HG03097 (cell line): ENCODE data around the gene NUP42.
"Not testable (repeated sequence)": the region's sequence is repeated elsewhere in the genome, so short reads cannot be mapped to it uniquely, and the experiment has no call there.

Experiments
- ATAC-seq: cut with Tn5 transposase; IDR thresholded peaks from one replicate; pipeline ENCODE4 v1.9.1; 2021; ENCODE audit not compliant: unreplicated experiment, low FRiP score

Gene NUP42

DNA sequence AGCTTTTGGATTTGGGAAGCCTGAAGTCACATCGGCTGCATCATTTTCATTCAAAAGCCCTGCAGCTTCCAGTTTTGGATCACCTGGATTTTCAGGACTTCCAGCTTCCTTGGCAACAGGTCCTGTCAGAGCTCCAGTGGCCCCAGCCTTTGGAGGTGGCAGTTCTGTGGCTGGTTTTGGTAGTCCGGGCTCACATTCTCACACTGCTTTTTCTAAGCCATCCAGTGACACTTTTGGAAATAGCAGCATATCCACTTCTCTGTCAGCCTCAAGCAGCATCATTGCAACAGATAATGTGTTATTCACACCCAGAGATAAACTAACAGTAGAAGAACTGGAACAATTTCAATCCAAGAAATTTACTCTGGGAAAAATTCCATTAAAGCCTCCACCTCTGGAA is 18.5 kb downstream of the NUP42 start:
- ATAC-seq: no peak

DNA sequence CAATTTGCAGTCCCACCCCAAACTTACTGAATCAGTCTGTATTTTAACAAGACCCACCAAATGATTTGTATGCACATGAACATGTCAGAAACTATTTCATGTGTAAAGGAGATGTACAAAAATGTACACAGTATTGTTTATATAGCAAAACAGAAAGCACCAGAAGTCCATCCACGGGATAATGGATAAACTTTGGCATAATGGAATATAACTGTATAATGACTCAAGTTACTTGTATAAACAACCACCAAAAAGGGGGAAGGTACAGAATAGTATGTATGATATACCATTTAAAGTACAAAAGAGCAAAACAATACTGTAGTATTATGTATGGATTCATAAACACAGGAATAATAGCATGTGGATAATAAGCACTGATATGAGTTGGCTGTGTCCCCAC is 22.4 kb downstream of the NUP42 start:
- no peak for ATAC-seq

DNA sequence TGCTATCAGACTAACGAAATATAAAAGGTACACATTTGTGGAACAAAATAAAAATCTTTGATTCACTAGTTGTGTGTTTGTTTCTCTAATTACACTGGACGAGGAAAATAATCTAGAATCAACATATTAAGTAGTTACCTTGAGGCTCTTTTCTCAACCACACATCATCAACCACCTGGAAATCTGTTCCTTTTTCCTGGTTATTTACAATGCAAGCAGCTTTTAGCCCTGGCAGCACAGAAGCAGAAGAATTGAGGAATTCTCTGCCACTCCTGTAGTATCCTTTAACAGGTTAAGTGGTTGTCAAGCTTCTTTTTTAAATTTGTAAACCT is 23.7 kb downstream of the NUP42 start:
- no peak for ATAC-seq

DNA sequence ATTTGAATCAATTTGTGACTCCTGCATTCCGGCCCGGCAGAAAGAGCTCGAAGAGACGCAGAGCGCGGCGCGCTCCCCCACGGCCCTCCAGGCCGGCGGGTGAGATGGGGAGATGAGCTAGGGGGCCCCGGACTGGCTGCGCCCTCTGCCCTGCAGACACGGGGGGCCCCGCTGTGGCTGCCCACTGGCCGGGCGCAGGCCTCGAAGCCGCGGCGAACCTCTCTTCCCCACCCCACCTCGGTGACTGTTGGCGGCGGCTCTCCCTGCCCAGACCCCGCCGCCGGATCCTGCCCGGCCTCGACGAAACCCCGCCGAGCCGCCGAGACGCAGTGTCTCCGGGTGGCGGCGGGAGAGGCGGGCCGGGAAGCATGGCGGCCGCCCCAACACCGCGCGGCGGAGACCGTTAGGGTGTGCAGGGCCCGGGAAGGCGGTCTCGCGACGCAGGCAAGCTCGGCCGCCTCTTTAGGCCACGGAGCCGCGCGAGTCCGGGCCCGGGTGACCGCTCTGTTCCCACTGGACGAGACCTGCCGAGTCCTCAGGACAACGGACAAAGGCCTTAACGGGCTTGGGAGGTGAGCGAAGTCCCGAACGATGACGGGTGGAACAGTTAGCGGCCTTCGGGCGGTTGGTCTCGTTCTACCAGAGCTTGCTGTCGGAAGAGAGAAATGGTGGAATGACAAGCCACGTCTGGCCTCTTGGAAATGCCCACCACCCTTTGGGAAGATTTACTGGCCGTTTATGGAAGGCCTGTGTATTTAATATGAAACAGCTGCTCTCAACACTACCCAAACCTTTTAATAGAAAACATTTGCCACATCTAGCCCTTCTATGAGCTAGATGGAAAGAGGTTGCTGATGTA is 24.3 kb downstream of the NUP42 start:
- ATAC-seq: no peak

DNA sequence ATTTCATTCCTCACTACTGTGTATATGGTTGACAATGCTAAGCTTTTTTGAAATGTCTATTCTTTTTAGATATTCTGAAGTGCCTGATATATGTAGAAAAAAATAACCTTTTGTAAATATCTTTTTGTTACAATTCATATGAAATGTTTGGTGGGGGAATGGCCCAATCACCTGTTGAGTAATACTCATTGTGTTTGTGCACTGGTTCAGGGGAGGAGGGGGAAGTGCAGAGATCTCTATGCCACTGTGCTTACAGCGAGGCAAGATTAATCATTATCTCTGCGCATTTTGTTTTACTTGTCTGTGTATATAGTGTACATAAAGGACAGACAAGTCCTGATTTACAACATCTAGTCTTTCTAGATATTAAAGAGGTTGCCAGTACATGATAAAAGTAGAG is 25.2 kb downstream of the NUP42 start:
- no peak for ATAC-seq

DNA sequence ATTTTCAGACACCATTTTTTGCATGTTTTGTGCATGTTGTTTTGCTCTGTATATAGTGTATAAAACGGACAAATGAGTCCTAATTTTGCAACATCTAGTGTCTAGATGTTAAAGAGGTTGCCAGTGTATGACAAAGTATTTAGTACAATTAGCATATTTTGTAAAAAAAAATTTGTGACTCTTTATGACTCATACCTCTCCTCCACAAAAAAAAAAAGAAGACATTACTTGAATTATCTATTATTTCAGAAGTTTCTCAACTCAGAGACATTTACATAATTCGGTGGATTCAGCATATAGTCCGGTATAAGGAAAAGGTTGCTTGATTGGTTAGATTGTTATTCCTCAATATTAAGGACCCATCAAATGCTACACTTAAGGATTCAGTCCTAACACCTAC is 26.0 kb downstream of the NUP42 start:
- ATAC-seq: no peak

DNA sequence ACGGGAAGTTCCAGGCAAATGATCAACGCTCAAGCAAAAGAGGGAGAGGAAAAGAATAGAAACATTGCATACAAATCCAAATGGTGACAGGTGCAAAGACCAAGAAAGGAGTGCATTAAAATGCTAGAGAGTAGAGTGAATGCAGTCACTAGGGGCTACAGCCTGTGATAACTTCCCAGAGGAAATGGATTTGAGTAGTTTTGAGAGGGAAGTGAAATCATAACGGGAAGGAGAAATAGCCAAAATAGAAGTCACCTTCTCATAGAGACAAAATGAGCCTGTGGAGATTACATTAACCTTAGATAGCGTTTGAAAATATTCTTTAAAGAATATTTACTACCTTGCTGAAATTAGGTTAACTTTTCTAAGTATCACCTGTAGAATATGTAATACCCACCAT is 26.5 kb downstream of the NUP42 start:
- no peak for ATAC-seq

DNA sequence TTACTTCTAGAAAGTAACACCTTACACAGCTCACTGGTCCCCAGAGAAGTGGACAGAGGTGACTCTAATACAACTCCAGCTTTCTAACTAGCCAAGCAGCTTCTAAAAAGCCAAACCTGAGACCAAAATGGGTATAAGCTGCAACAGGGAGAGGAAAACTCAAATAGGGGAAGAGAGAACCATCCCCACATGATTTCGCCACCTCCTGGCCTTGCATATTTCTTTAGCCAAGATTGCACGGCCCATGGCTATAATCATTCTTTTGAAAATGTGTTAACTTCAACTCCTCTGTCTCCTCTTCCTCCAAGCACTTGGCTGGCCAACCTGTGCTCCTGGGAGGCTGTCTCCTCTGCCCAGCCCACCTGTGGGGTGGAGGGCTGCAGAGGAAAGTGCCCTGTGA is 28.7 kb downstream of the NUP42 start:
- no peak for ATAC-seq

DNA sequence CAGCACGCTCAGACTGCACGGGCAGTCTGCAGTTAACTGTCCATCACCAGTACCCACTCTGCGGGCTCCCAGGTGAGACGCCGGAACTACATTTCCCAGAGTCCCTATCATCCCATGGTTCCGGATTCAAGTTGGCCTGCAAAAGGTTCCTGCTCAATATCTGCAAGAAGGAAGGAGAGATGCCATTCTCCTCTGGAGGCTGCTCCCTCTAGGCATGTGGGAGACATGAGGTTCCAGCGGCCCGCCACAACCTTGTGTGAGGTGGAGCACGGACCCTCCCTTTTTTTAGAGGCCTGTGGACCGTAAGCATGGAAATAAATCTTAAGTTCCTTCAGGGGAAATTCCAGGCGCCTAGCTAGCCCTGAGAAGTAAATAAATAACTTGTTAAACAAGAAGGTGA is 29.7 kb downstream of the NUP42 start:
- no peak for ATAC-seq

DNA sequence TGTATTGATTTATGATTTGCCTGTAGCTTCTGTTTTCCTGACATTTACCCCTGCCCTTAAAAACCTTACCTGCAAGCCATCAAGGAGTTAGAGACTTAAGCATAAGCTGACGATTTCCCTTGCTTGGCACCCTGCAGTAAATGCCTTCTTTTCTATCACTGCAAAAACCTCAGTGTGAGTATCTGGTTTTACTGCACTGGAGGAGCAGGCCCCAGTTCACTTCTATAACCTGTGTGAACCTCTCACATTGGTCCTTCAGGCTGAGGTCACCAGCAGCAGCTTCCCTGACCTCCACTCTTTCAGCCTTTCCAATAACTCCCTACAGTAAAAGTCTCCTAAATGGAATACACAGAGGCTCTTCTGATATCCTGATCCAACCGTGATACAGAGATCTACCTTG is 30.5 kb downstream of the NUP42 start:
- ATAC-seq: no peak

DNA sequence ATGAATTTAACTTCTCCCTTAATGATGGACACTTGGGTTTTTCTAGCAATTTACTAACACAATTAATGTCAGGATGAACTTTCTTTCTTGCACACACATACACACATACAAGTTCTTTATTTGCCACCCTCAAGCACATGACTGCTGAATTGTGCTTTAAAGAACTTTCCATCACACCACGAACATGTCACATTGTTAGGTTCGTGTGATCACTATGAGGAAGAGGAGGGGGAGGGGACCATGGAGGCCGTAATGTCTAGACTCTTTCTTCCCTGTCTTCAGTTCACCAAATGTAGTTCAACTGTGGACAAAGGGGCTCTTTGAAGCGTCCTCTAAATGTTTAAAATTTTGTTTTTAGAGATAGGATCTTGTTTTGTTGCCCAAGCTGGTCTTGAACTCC is 31.0 kb downstream of the NUP42 start:
- no peak for ATAC-seq

DNA sequence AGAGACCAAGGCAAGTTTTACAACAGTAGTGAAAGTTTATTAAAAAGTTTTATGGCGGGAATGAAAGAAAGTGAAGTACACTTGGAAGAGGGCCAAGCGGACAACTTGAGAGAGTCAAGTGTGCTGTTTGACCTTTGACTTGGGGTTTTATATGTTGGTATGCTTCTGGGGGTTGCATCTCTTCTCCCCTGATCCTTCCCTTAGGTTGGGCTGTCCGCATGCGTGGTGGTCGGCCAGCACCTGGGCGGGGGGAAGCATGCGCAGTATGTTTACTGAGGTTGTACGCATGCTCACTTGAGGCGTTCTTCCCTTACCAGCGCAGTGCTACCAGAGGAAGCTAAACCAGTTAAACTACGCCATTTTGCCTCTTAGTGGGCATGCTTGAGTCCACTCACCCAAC is 31.9 kb downstream of the NUP42 start:
- ATAC-seq: no peak

DNA sequence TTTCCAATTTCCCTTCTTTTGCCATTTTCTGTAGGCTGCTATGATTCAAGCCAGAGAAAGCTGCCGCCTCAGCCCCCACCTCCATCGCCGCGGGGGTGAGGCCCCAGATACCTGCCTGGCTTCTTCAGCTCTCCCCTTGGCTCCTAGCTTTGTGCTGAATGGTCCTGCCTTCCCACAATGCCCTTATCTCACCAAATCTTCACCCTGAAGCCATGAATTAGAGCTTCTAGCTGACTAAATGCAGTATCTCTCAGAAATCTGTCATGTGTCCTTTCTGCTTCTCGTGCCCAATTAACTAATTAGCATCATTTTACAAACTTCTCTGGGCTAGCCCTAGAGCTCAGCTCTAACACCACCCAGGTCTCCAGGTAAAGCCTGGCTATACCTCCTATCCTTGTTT is 32.6 kb downstream of the NUP42 start:
- no peak for ATAC-seq

DNA sequence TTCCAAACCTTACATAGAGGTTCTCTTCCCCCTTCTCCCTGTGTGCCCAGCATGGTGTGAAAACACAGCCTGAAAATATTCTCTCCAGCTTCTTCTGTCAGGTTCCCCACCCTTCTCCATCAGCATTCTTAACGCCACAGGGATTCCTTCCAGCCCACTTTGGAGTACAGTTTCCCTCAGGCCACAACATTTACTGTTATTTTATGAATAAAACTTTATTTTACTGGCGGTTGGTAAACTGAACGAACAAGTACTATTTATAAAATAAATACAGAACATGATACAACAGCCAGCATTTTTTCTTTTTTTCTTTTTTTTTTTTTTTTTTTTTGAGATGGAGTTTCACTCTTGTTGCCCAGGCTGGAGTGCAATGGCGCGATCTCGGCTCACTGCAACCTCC is 33.1 kb downstream of the NUP42 start:
- no peak for ATAC-seq

DNA sequence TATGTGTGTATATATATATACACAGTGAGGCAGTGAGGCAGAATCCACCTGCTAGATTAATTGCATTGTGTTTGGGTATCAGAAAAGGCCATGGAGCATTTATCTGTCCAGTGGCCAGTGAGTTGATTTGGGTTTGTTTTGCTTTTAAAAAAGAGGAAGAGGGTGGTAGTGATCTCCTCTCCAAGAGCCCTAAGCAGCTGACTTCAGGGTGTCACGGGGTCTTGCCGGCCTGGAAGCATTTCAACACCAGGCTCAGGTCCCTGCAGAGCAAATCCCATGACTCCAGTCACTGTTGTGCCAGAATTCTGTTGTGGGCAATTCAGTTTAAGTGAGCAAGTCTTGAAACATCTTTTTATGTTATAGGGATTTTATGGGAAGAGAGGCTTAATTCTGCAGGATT is 34.2 kb downstream of the NUP42 start:
- no peak for ATAC-seq

DNA sequence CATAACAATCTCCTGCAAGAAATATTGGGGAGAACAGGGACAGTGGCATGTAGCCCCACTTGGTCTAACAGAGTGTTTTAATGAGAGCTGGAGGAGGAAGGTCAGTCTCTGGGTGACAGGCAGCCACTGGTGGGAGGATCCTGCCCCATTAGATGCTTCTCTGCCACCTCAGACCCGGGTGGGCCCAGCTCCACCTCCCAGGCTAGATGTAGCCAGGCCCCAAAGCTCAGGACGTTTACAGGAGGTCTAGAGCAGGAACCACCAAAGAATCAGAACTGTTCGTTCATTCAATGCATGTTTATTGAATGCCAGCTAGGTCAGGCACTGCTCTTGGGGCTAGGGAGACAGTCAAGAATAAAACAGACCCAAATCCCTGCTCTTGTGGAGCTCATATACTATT is 36.3 kb downstream of the NUP42 start:
- no peak for ATAC-seq

DNA sequence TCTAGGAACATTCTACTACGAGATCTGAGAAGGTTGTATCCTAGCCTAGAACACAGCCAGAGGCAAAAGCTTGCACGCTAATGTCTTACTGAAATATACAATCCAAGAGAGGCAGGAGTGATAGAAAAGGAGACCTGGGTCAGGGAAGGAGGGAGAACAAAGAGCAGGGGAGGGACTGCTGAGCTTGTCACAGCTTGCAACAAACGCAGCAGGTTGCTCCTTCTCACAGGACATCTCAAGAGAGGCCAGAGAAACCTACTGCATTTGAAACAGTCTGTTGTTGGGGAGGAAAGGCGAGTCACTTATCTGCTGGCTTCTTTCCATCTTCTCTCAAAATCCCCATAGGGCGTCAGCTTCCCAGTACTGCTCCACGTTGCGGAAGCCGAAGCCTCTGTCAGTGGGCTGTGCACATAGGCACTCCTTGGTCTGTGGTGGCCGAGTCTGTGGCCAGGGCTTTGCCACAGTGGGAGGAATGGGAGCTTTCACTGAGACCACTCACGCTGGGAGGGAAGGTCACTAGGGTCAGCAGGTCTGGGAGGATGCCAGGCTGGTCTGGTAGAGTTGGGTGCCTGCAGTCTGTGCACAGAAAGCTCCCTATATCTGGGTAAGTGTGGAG is 39.0 kb downstream of the NUP42 start:
- no peak for ATAC-seq

DNA sequence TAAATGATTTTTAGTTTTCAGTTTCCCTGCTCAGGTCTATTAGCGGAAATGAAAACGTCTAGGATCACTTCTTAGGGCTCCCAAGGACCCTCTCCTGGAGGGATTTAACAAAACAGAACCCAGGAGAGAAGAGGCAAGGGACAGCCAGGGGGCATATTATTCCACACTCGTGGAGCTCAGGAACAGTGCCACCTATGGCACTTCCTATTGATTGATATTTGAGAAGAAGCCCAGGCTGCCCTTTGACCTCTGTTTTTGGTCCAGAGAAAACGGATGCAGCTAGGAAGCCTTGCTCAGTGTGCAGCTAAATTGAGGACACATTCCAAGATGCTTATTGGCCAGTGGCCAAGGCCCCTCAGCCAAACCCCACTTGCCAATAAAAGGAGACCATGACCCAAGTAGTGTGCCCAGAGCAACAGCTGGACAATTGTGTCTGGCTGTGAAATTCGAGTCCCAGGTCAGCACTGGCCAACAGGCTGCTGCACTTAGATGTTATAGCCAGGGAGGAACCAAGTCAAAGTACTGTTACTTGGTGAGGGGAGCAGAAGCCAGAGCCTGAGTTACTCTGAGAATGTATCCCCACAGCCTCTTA is 40.7 kb downstream of the NUP42 start:
- ATAC-seq: no peak

DNA sequence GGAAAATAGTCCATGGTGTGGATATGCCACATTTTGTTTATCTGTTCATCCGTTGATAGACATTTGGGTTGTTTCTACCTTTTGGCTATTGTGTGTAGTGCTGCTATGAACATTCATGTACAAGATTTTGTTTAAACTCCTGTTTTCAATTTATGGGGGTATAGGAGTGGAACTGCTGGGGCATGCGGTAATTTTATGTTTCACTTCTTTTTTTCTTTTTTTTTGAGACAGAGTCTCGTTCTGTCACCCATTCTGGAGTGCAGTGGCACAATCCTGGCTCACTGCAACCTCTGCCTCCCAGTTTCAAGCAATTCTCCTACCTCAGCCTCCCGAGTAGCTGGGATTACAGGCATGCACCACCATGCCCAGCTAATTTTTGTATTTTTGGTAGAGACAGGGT is 42.5 kb downstream of the NUP42 start:
- ATAC-seq: not testable (repeated sequence)

DNA sequence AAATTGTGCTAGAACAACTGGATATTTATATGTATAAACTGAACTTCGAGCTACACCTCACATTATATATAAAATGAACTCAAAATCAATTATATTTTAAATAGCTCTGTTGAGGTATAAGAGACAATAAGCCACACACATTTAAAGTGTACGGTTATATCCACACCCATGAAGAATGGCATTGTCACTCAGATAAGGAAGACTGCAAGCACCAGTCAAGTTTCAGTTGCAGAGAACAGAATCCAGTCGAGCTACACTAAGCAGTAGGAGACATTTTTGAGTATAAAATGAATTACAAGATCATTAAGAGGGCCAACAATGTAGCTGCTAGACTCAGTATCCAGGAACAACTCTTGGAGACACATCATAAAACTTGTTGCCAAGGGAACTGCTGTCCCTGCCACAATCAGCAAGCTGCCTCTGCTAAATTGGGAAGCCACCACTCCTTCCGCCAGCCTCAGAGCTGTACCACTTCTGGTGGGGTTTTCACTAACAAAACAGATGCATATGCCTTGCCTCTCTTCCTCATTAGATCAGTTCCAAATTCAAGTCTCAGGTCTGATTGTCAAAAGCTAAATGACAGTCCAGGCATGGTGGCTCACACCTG is 45.1 kb downstream of the NUP42 start:
- ATAC-seq: no peak

DNA sequence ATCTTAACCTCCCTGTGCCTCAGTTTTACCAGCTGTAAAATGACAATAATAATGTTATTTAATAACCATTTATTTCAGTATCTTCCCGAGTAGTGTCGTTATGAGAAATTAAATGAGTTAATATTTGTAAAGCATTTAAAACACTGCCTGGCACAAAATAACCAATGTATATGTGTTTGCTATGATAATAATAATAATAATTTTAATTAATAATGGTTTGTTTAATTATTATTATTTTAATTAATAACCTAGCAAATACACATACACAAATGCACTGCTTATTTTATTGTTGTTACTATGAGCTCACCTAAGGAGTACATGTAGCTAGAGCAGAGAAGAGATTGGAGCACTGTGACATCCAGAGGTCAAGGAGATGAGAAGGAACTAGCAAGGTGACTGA is 46.6 kb downstream of the NUP42 start:
- no peak for ATAC-seq

DNA sequence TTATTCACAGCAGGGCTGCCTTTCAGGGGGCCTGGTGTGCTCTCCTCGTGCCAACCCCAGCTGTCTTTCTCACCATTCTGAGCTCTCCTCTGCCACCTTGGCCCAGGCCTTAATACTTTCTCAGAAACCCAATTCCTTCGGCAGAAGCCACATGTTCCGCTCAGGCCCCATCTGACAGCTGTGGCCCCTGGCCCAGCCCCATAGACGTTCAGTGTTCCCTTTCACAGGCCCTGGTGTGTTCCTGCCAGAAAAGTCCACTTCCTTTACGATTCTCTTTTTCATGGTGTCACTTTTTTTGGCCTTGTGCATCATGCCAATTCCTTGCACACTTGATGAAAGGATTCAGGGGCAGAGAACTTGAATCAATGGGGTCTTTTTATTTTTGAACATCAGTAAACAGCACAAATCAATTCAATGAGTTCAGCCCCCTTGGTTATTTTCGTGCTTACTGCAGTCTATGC is 48.8 kb downstream of the NUP42 start:
- ATAC-seq: no peak
